Endodermal cell (in vitro differentiated cells): ENCODE measurements around the gene BTK. TPM values are rescaled to one million over a fixed set of nuclear protein-coding genes. Genes with fewer than 3 reads are reported as not detected.

Source experiments
- DNase-seq: peaks from one replicate; pipeline ENCODE4 v3.0.0-alpha.2; 2017
- H3K27ac ChIP-seq: 2 replicates; pipeline ENCODE4 v1.5.1; 2013; ENCODE audit warnings: mild to moderate bottlenecking, low read depth, low read length, moderate library complexity
- H3K27me3 ChIP-seq: 2 replicates; pipeline ENCODE4 v1.6.1; 2013; ENCODE audit warnings: mild to moderate bottlenecking, low read length, moderate library complexity; ENCODE audit not compliant: insufficient read depth, control insufficient read depth, poor library complexity, severe bottlenecking
- H3K36me3 ChIP-seq: 2 replicates; pipeline ENCODE4 v1.7.0; 2013; ENCODE audit warnings: mild to moderate bottlenecking, low read length, moderate library complexity; ENCODE audit not compliant: control insufficient read depth, insufficient read depth
- H3K4me1 ChIP-seq: one replicate; pipeline ENCODE4 v1.7.0; 2013; ENCODE audit warnings: low read length; ENCODE audit not compliant: control insufficient read depth, insufficient read depth
- H3K4me3 ChIP-seq: 2 replicates; pipeline ENCODE4 v1.5.1; 2013; ENCODE audit warnings: mild to moderate bottlenecking, low read length, moderate library complexity
- H3K9ac ChIP-seq: 2 replicates; pipeline ENCODE4 v1.6.1; 2013; ENCODE audit warnings: mild to moderate bottlenecking, low read length, moderate library complexity; ENCODE audit not compliant: poor library complexity, severe bottlenecking; ENCODE audit errors: extremely low read depth
- H3K9me3 ChIP-seq: 2 replicates; pipeline ENCODE4 v1.6.1; 2013; ENCODE audit warnings: mild to moderate bottlenecking, low read length, moderate library complexity; ENCODE audit not compliant: control insufficient read depth
- H3K27ac Mint-ChIP-seq: 2 replicates; pipeline ENCODE4 v1.8.0; 2020; ENCODE audit warnings: mixed read lengths
- H3K27me3 Mint-ChIP-seq: 2 replicates; pipeline ENCODE4 v1.8.0; 2021; ENCODE audit warnings: mild to moderate bottlenecking, mixed read lengths; ENCODE audit not compliant: insufficient read depth
- H3K36me3 Mint-ChIP-seq: 2 replicates; pipeline ENCODE4 v1.8.0; 2020; ENCODE audit warnings: low read depth, mixed read lengths
- H3K4me1 Mint-ChIP-seq: 2 replicates; pipeline ENCODE4 v1.8.0; 2020; ENCODE audit warnings: mixed read lengths
- H3K4me3 Mint-ChIP-seq: 2 replicates; pipeline ENCODE4 v1.8.0; 2020; ENCODE audit warnings: mild to moderate bottlenecking, moderate library complexity, mixed read lengths
- H3K9me3 Mint-ChIP-seq: 2 replicates; pipeline ENCODE4 v1.8.0; 2020; ENCODE audit warnings: mild to moderate bottlenecking, mixed read lengths
- WGBS, 2 experiments: methylation state at CpG; one replicate each; pipeline versions ENCODE4 v1.1.5 to v1.1.7; 2013; ENCODE audit warnings: missing lambda C conversion rate in 2 of 2, mixed read lengths in 1 of 2; ENCODE audit not compliant: insufficient coverage in 1 of 2, insufficient read length in 1 of 2; 5-methylcytosine and 5-hydroxymethylcytosine counted together
- total RNA-seq, 2 donors: library from RNA; stranded (reverse); fragmentation: NEBNext Ultra II Directional in 1 of 2; extraction: Animal tissue kit (Norgen Biotek cat#: 25700) in 1 of 2; gene quantifications; 2 replicates in 1 of 2; 3 replicates in 1 of 2; pipeline ENCODE4 v1.2.1, GENCODE V29; 2021
- TF ChIP-seq, protein P1 (sequence below): fragments of 200-600 bp; sonication (generic); conservative IDR thresholded peaks from 2 replicates; pipeline ENCODE4 v1.5.0; 2021; ENCODE audit warnings: antibody characterized with exemption, mild to moderate bottlenecking

The BTK gene
- total RNA-seq, 2 donors from 2014 or later, result 2.3 to 3.4 TPM

DNA sequence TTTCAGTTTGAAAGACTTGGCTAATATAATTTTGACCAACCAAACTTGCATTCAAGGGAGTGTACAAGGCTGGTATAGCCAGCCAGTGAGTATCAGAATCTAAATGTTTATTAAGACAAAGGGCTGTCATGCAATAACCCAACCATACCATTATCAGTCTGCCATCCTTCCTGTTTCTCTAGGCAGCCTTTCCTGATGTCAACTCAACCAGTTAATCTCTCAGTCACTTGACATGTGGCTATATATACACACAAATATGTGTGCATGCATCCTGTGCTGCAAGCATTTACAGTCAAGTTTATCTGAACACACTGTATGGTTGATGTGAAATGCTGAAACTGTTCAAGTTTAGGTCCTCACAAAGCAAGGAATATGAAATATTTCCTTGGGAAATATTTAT is 17.2 kb downstream of the BTK start:
- no peaks in the 10 kb centered on the region for H3K27me3 ChIP-seq
- no peaks in the 10 kb centered on the region for H3K36me3 ChIP-seq
- no peak overlapping the region for H3K4me3 Mint-ChIP-seq
- H3K4me1 Mint-ChIP-seq, result no peaks in the 10 kb centered on the region
- H3K9me3 ChIP-seq, result no peaks in the 10 kb centered on the region
- no peak overlapping the region for H3K27ac Mint-ChIP-seq
- no peak overlapping the region for H3K27ac ChIP-seq
- H3K4me3 ChIP-seq, result no peak overlapping the region
- H3K4me1 ChIP-seq, result no peaks in the 10 kb centered on the region
- H3K27me3 Mint-ChIP-seq, result peaks cover 2% of the 10 kb centered on the region
- no peak for DNase-seq
- H3K9me3 Mint-ChIP-seq, result peaks cover 34% of the 10 kb centered on the region
- H3K9ac ChIP-seq, result no peak overlapping the region
- TF ChIP-seq, protein P1, sequence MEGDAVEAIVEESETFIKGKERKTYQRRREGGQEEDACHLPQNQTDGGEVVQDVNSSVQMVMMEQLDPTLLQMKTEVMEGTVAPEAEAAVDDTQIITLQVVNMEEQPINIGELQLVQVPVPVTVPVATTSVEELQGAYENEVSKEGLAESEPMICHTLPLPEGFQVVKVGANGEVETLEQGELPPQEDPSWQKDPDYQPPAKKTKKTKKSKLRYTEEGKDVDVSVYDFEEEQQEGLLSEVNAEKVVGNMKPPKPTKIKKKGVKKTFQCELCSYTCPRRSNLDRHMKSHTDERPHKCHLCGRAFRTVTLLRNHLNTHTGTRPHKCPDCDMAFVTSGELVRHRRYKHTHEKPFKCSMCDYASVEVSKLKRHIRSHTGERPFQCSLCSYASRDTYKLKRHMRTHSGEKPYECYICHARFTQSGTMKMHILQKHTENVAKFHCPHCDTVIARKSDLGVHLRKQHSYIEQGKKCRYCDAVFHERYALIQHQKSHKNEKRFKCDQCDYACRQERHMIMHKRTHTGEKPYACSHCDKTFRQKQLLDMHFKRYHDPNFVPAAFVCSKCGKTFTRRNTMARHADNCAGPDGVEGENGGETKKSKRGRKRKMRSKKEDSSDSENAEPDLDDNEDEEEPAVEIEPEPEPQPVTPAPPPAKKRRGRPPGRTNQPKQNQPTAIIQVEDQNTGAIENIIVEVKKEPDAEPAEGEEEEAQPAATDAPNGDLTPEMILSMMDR, result no peak
- H3K36me3 Mint-ChIP-seq, result no peaks in the 10 kb centered on the region

DNA sequence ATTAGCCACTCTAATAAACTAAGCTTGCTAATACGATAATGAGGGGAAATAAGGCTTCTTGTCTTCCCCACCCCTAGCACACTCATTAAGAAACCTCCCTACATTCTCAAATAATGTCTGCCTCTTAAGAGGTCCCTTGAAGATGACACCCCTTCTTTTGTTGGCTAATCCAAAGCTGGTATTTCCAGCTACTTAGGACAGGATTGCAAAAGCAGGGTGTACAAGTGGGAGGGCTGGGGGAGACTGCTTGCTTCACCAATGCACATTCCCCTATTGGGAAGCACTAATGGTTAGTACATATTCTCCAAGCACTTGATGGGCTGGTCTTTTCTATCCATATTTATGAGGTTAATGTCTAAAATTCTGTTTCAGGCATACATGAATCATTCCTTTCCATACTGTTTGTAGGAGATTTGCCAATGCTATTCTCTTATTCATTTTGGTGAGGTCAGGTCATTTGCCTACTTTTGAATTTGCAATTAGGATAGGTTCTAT is 20.6 kb downstream of the BTK start:
- no peaks in the 10 kb centered on the region for H3K4me1 Mint-ChIP-seq
- Histone ChIP-seq H3K36me3 (no peaks in the 10 kb centered on the region), H3K27ac (no peak overlapping the region), H3K4me1 (no peaks in the 10 kb centered on the region), H3K9me3 (no peaks in the 10 kb centered on the region), H3K27me3 (no peaks in the 10 kb centered on the region), H3K4me3 (no peak overlapping the region), H3K9ac (no peak overlapping the region)
- no peaks in the 10 kb centered on the region for H3K36me3 Mint-ChIP-seq
- TF ChIP-seq, protein P1, result no peak
- no peak overlapping the region for H3K27ac Mint-ChIP-seq
- no peak overlapping the region for H3K4me3 Mint-ChIP-seq
- peaks cover 2% of the 10 kb centered on the region for H3K27me3 Mint-ChIP-seq
- peaks cover 48% of the 10 kb centered on the region for H3K9me3 Mint-ChIP-seq
- whole genome bisulfite sequencing, 2 experiments, result 89% methylated on average over 1 of the region's 1 CpG; no CpG with 5 or more reads in 1 of the 2 experiments
- DNase-seq, result no peak

DNA sequence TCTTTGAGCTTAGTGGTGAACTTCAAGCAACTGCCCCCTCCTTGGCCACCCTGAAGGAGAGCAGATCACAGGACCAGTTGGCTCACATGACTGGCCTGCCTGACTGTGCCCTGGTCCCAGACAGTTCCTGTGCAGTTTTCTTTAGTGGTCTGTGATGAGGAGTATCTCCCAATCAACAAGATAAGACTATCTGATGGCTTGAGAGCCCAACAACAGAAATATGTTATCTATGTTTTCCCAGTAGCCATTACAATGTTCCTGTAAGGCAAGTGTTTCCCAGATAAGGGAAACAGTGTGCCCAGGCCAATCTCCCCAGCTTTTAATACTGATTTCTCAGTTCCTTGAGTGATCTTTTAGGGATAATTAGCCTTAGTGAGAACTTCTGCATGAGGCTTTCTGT is 23.2 kb downstream of the BTK start:
- H3K4me1 ChIP-seq, result no peaks in the 10 kb centered on the region
- H3K36me3 Mint-ChIP-seq, result no peaks in the 10 kb centered on the region
- no peak overlapping the region for H3K4me3 Mint-ChIP-seq
- H3K36me3 ChIP-seq, result no peaks in the 10 kb centered on the region
- no peak overlapping the region for H3K27ac ChIP-seq
- peaks cover 55% of the 10 kb centered on the region for H3K9me3 Mint-ChIP-seq
- H3K9ac ChIP-seq, result no peak overlapping the region
- H3K4me3 ChIP-seq, result no peak overlapping the region
- H3K27me3 ChIP-seq, result no peaks in the 10 kb centered on the region
- no peak overlapping the region for H3K27ac Mint-ChIP-seq
- DNase-seq, result no peak
- TF ChIP-seq, protein P1, result no peak
- peaks cover 2% of the 10 kb centered on the region for H3K27me3 Mint-ChIP-seq
- H3K4me1 Mint-ChIP-seq, result peaks cover 11% of the 10 kb centered on the region
- H3K9me3 ChIP-seq, result no peaks in the 10 kb centered on the region
